Endodermal cell (in vitro differentiated cells): ENCODE measurements around the gene CSH2. TPM values are rescaled to one million over a fixed set of nuclear protein-coding genes. Genes with fewer than 3 reads are reported as not detected.
"Not testable (repeated sequence)": the region's sequence is repeated elsewhere in the genome, so short reads cannot be mapped to it uniquely, and the experiment has no call there.

Source experiments
- DNase-seq: peaks from one replicate; pipeline ENCODE4 v3.0.0-alpha.2; 2017
- H3K27ac ChIP-seq: 2 replicates; pipeline ENCODE4 v1.5.1; 2013; ENCODE audit warnings: mild to moderate bottlenecking, low read depth, low read length, moderate library complexity
- H3K27me3 ChIP-seq: 2 replicates; pipeline ENCODE4 v1.6.1; 2013; ENCODE audit warnings: mild to moderate bottlenecking, low read length, moderate library complexity; ENCODE audit not compliant: insufficient read depth, control insufficient read depth, poor library complexity, severe bottlenecking
- H3K36me3 ChIP-seq: 2 replicates; pipeline ENCODE4 v1.7.0; 2013; ENCODE audit warnings: mild to moderate bottlenecking, low read length, moderate library complexity; ENCODE audit not compliant: control insufficient read depth, insufficient read depth
- H3K4me1 ChIP-seq: one replicate; pipeline ENCODE4 v1.7.0; 2013; ENCODE audit warnings: low read length; ENCODE audit not compliant: control insufficient read depth, insufficient read depth
- H3K4me3 ChIP-seq: 2 replicates; pipeline ENCODE4 v1.5.1; 2013; ENCODE audit warnings: mild to moderate bottlenecking, low read length, moderate library complexity
- H3K9ac ChIP-seq: 2 replicates; pipeline ENCODE4 v1.6.1; 2013; ENCODE audit warnings: mild to moderate bottlenecking, low read length, moderate library complexity; ENCODE audit not compliant: poor library complexity, severe bottlenecking; ENCODE audit errors: extremely low read depth
- H3K9me3 ChIP-seq: 2 replicates; pipeline ENCODE4 v1.6.1; 2013; ENCODE audit warnings: mild to moderate bottlenecking, low read length, moderate library complexity; ENCODE audit not compliant: control insufficient read depth
- H3K27ac Mint-ChIP-seq: 2 replicates; pipeline ENCODE4 v1.8.0; 2020; ENCODE audit warnings: mixed read lengths
- H3K27me3 Mint-ChIP-seq: 2 replicates; pipeline ENCODE4 v1.8.0; 2021; ENCODE audit warnings: mild to moderate bottlenecking, mixed read lengths; ENCODE audit not compliant: insufficient read depth
- H3K36me3 Mint-ChIP-seq: 2 replicates; pipeline ENCODE4 v1.8.0; 2020; ENCODE audit warnings: low read depth, mixed read lengths
- H3K4me1 Mint-ChIP-seq: 2 replicates; pipeline ENCODE4 v1.8.0; 2020; ENCODE audit warnings: mixed read lengths
- H3K4me3 Mint-ChIP-seq: 2 replicates; pipeline ENCODE4 v1.8.0; 2020; ENCODE audit warnings: mild to moderate bottlenecking, moderate library complexity, mixed read lengths
- H3K9me3 Mint-ChIP-seq: 2 replicates; pipeline ENCODE4 v1.8.0; 2020; ENCODE audit warnings: mild to moderate bottlenecking, mixed read lengths
- CTCF ChIP-seq: fragments of 200-600 bp; sonication (generic); conservative IDR thresholded peaks from 2 replicates; pipeline ENCODE4 v1.5.0; 2021; ENCODE audit warnings: antibody characterized with exemption, mild to moderate bottlenecking
- whole genome bisulfite sequencing, 2 experiments: methylation state at CpG; one replicate each; pipeline versions ENCODE4 v1.1.5 to v1.1.7; 2013; ENCODE audit warnings: missing lambda C conversion rate in 2 of 2, mixed read lengths in 1 of 2; ENCODE audit not compliant: insufficient coverage in 1 of 2, insufficient read length in 1 of 2; 5-methylcytosine and 5-hydroxymethylcytosine counted together
- total RNA-seq, 2 donors: library from RNA; stranded (reverse); fragmentation: NEBNext Ultra II Directional in 1 of 2; extraction: Animal tissue kit (Norgen Biotek cat#: 25700) in 1 of 2; gene quantifications; 2 replicates in 1 of 2; 3 replicates in 1 of 2; pipeline ENCODE4 v1.2.1, GENCODE V29; 2021

Gene CSH2
- total RNA-seq, 2 donors from 2014 or later = 0.57 TPM; not detected in 1

GRCh38 chr17:63866625-63867024, 6.9 kb downstream of the CSH2 start:
- H3K4me1 Mint-ChIP-seq, H3K4me3 ChIP-seq, H3K36me3 ChIP-seq, H3K27me3 ChIP-seq, H3K27me3 Mint-ChIP-seq, H3K9me3 ChIP-seq, H3K27ac ChIP-seq, H3K36me3 Mint-ChIP-seq, H3K9me3 Mint-ChIP-seq, H3K4me3 Mint-ChIP-seq, H3K4me1 ChIP-seq, H3K27ac Mint-ChIP-seq, H3K9ac ChIP-seq: not testable (repeated sequence)
- WGBS, 2 experiments = 60 to 82% methylated on average over 1 to 5 of the region's 7 CpGs
- DNase-seq = peak; percentile 82
- TF ChIP-seq CTCF = peak; percentile 26

GRCh38 chr17:63859257-63859656, 14.2 kb downstream of the CSH2 start:
- DNase-seq = no peak
- no peak overlapping the region for H3K4me3 Mint-ChIP-seq
- no peaks in the 10 kb centered on the region for H3K9me3 Mint-ChIP-seq
- no peak for TF ChIP-seq CTCF
- no peaks in the 10 kb centered on the region for H3K36me3 ChIP-seq
- H3K27ac ChIP-seq = no peak overlapping the region
- H3K27ac Mint-ChIP-seq = no peak overlapping the region
- H3K36me3 Mint-ChIP-seq = no peaks in the 10 kb centered on the region
- WGBS, 2 experiments = 78 to 79% methylated on average over 2 to 3 of the region's 3 CpGs
- H3K4me1 Mint-ChIP-seq = no peaks in the 10 kb centered on the region
- no peaks in the 10 kb centered on the region for H3K9me3 ChIP-seq
- peaks cover 27% of the 10 kb centered on the region for H3K27me3 ChIP-seq
- H3K9ac ChIP-seq = no peak overlapping the region
- H3K4me3 ChIP-seq = no peak overlapping the region
- no peaks in the 10 kb centered on the region for H3K4me1 ChIP-seq
- H3K27me3 Mint-ChIP-seq = peaks cover 27% of the 10 kb centered on the region

- H3K9me3 ChIP-seq, H3K36me3 Mint-ChIP-seq, H3K27ac ChIP-seq, H3K4me1 Mint-ChIP-seq, H3K9ac ChIP-seq, H3K4me3 ChIP-seq, DNase-seq, H3K36me3 ChIP-seq, H3K9me3 Mint-ChIP-seq, H3K4me1 ChIP-seq, H3K27ac Mint-ChIP-seq, H3K4me3 Mint-ChIP-seq: not testable (repeated sequence)
- 92 to 93% methylated on average over 7 to 8 of the region's 8 CpGs for WGBS, 2 experiments
- peaks cover 44% of the 10 kb centered on the region for H3K27me3 ChIP-seq
- peaks cover 35% of the 10 kb centered on the region for H3K27me3 Mint-ChIP-seq
Observed at GRCh38 chr17:63856425-63856824, 17.1 kb downstream of the CSH2 start.

GRCh38 chr17:63855185-63855584, 18.3 kb downstream of the CSH2 start:
- H3K4me3 Mint-ChIP-seq = no peak overlapping the region
- no peaks in the 10 kb centered on the region for H3K4me1 ChIP-seq
- no peak for DNase-seq
- no peaks in the 10 kb centered on the region for H3K9me3 Mint-ChIP-seq
- no peak overlapping the region for H3K27ac ChIP-seq
- peaks cover 36% of the 10 kb centered on the region for H3K27me3 ChIP-seq
- no peaks in the 10 kb centered on the region for H3K9me3 ChIP-seq
- 88% methylated on average over 6 to 8 of the region's 8 CpGs for WGBS, 2 experiments
- H3K9ac ChIP-seq = no peak overlapping the region
- H3K36me3 Mint-ChIP-seq = no peaks in the 10 kb centered on the region
- H3K4me3 ChIP-seq = no peak overlapping the region
- no peak overlapping the region for H3K27ac Mint-ChIP-seq
- no peak for TF ChIP-seq CTCF
- H3K4me1 Mint-ChIP-seq = no peaks in the 10 kb centered on the region
- peaks cover 42% of the 10 kb centered on the region for H3K27me3 Mint-ChIP-seq
- no peaks in the 10 kb centered on the region for H3K36me3 ChIP-seq
